OCI-LY7 (cell line): ENCODE results near the gene CLCF1.

Experiments used
- EZH2phosphoT487 ChIP-seq: fragments of 200-600 bp; sonication (generic); IDR thresholded peaks from 2 replicates; pipeline ENCODE4 v1.6.1; 2018; ENCODE audit warnings: low read depth, borderline replicate concordance, mild to moderate bottlenecking, mixed run types, antibody characterized with exemption, low read length, moderate library complexity, mixed read lengths
- TF ChIP-seq, protein P1 (sequence below): fragments of 200-600 bp; sonication (generic); conservative IDR thresholded peaks from 2 replicates; pipeline ENCODE4 v1.5.1; 2014; ENCODE audit warnings: mild to moderate bottlenecking, antibody characterized with exemption, low read length, moderate library complexity, mixed read lengths

DNA sequence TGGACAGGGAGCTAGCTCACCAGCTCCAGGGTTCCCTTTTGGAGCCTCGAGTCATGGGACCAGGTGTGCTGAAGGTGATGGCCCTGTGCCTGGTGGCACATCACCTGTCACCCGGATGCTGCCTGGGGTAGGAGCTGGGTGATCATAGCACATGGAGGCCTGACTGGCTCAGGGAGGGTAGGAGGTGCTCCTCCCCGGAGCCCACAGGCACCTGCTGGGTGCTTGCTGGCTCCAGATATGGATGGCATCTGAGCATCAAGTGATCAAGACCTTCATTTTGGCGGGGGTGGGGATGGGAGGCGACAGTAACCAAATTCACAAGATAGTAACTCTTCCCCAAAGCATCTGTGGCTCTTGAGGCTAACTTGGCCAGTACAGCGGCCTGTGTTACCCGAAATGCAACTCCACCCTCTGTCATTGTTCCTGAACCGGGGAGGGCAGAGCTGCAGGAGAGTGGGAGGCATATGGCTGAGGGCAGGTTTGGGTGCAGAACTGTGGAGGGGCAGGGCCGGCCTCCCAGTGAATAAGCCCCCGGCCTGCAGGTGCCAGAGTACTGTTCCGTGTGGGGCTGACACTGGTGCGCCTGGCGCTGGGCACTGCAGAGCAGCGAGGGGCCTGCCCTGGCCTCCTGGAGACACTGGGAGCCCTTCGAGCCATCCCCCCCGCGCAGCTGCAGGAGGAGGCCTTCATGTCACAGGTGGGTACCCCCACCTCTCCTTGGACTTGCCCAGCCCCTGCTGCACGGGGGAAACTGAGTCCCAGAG is 35.2 kb upstream of the CLCF1 start:
- TF ChIP-seq, protein P1, sequence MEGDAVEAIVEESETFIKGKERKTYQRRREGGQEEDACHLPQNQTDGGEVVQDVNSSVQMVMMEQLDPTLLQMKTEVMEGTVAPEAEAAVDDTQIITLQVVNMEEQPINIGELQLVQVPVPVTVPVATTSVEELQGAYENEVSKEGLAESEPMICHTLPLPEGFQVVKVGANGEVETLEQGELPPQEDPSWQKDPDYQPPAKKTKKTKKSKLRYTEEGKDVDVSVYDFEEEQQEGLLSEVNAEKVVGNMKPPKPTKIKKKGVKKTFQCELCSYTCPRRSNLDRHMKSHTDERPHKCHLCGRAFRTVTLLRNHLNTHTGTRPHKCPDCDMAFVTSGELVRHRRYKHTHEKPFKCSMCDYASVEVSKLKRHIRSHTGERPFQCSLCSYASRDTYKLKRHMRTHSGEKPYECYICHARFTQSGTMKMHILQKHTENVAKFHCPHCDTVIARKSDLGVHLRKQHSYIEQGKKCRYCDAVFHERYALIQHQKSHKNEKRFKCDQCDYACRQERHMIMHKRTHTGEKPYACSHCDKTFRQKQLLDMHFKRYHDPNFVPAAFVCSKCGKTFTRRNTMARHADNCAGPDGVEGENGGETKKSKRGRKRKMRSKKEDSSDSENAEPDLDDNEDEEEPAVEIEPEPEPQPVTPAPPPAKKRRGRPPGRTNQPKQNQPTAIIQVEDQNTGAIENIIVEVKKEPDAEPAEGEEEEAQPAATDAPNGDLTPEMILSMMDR: no peak
- TF ChIP-seq EZH2phosphoT487: no peak
